Esophagus muscularis mucosa (tissue), 4 donors: ENCODE measurements around the gene MCF2L2.

Experiments
- CTCF ChIP-seq, 3 experiments: fragments of 200-600 bp in 2 of 3; fragments of 450-650 bp in 1 of 3; sonication (generic) in 2 of 3; IDR thresholded peaks; one replicate each; pipeline ENCODE4 v1.5.1; 2017 to 2019; ENCODE audit warnings: antibody characterized with exemption in 3 of 3, mild to moderate bottlenecking in 2 of 3, moderate library complexity in 1 of 3
- EP300 ChIP-seq: sonication (generic); formaldehyde crosslinking; IDR thresholded peaks from one replicate; pipeline ENCODE4 v1.6.1; 2017; ENCODE audit warnings: antibody characterized with exemption
- POLR2A ChIP-seq: fragments of 450-650 bp; IDR thresholded peaks from one replicate; pipeline ENCODE4 v1.6.1; 2017; ENCODE audit warnings: antibody characterized with exemption, moderate library complexity, mild to moderate bottlenecking, low read depth

- TF ChIP-seq CTCF (IDR thresholded peaks at IDR 0.05) (no peak), EP300 (no peak), POLR2A (no peak)
These were observed 59.3 kb downstream of the MCF2L2 start for GRCh38 chr3:183369117-183369516.
